ENCODE data around the gene VMP1. TPM values are rescaled to one million over a fixed set of nuclear protein-coding genes. Genes with fewer than 3 reads are reported as not detected.
"Not testable (repeated sequence)": the region's sequence is repeated elsewhere in the genome, so short reads cannot be mapped to it uniquely, and the experiment has no call there.

The VMP1 gene
- total and polyA plus RNA-seq, 2 of the 13 experiments (the other 11 are each of a cell fraction or from before 2014, with no cell fraction given), result 186 to 271 TPM

DNA sequence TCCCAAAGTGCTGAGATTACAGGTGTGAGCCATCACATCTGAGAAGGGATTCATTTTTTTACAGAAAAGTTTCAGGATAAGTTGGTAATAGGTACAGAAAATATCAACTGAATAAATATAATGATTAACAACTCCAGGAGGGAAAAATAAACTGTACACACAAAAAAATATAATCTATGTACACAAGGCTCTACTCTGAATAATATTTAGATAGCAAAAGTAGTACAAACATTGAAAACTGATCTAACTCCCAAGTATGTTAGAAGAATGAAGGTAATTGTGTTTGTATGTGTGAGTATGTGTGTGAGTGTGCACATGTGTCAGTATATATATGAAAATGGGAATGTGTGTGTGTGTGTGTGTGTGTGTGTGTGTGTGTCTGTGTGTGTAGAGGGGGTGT, 164.9 kb downstream of the VMP1 start:
- ATAC-seq, result no peak
- H3K9me3 ChIP-seq (ENCODE audit: low read length), result no peaks in the 10 kb centered on the region
- in situ Hi-C loops (cut with HindIII; ENCODE audit: extremely low pct_ligation_motif_present, low pct_unique_long_range_greater_than_20kb), result no loop called here

DNA sequence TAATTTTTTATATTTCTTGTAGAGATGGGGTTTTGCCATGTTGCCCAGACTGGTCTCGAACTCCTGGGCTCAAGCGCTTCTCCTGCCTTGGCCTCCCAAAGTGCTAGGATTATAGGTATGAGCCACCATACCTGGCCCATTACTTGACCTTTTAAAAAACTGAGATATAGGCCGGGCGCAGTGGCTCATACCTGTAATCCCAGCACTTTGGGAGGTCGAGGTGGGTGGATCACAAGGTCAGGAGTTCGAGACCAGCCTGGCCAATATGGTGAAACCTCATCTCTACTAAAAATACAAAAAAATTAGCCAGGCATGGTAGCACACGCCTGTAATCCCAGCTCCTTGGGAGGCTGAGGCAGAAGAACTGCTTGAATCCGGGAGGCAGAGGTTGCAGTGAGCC, 166.0 kb downstream of the VMP1 start:
- BruUV-seq (replicated peaks); FAIRE-seq; H3K79me2 ChIP-seq (ENCODE audit: insufficient read depth, low read length); POLR2A ChIA-PET; H3K27me3 ChIP-seq (ENCODE audit: control insufficient read depth in 1 of 2, insufficient read depth in 2 of 2, low read length in 2 of 2); H3K9ac ChIP-seq (ENCODE audit: insufficient read depth, low read depth, low read length); H4K20me1 ChIP-seq (ENCODE audit: insufficient read depth, low read length); ATAC-seq; H3K4me2 ChIP-seq (ENCODE audit: low read depth, low read length); in situ Hi-C loops (cut with HindIII; ENCODE audit: extremely low pct_ligation_motif_present, low pct_unique_long_range_greater_than_20kb); DNase-seq (ENCODE audit: low spot score); H2AFZ ChIP-seq (ENCODE audit: low read length); H3K27ac ChIP-seq (ENCODE audit: extremely low read length, insufficient read depth, low read length); H3K4me3 ChIP-seq (replicated peaks in 1 of 3; ENCODE audit: insufficient read depth in 1 of 3, low read depth in 2 of 3, low read length in 3 of 3); CTCF ChIA-PET (ENCODE audit: low intra/inter-chr PET ratio, low total read pairs); intact Hi-C loops (cut with micrococcal nuclease; ENCODE audit: unreplicated experiment); H3K9me3 ChIP-seq (ENCODE audit: low read length): not testable (repeated sequence)
- Histone ChIP-seq H3K4me1 (ENCODE audit: insufficient read depth, low read length) (0 out of 2 replicates have a peak, but pooled peaks cover 10% of the 10 kb centered on the region), H3K36me3 (replicated peaks in 1 of 2; ENCODE audit: control insufficient read depth in 1 of 2, insufficient read depth in 2 of 2, low read length in 2 of 2) (peaks cover 8 to 27% of the 10 kb centered on the region in 2 experiments)
- WGBS (ENCODE audit: low lambda C conversion rate), result 98% methylated on average over 8 of the region's 8 CpGs

More for the DNA sequence above, 164.9 kb downstream of the VMP1 start:
- DNase-seq (ENCODE audit: low spot score) (no peak), FAIRE-seq (no peak)
- intact Hi-C loops (cut with micrococcal nuclease; ENCODE audit: unreplicated experiment), result no loop called here
- Histone ChIP-seq H4K20me1 (ENCODE audit: insufficient read depth, low read length) (no peaks in the 10 kb centered on the region), H3K4me3 (replicated peaks in 1 of 3; ENCODE audit: insufficient read depth in 1 of 3, low read depth in 2 of 3, low read length in 3 of 3) (no peak overlapping the region), H3K4me1 (ENCODE audit: insufficient read depth, low read length) (0 out of 2 replicates have a peak, but pooled peaks cover 10% of the 10 kb centered on the region), H3K27ac (ENCODE audit: extremely low read length, insufficient read depth, low read length) (no peak overlapping the region), H3K4me2 (ENCODE audit: low read depth, low read length) (no peak overlapping the region), H3K9ac (ENCODE audit: insufficient read depth, low read depth, low read length) (no peak overlapping the region), H3K36me3 (replicated peaks in 1 of 2; ENCODE audit: control insufficient read depth in 1 of 2, insufficient read depth in 2 of 2, low read length in 2 of 2) (peaks cover 8 to 20% of the 10 kb centered on the region in 2 experiments), H2AFZ (ENCODE audit: low read length) (no peak overlapping the region), H3K79me2 (ENCODE audit: insufficient read depth, low read length) (no peaks in the 10 kb centered on the region), H3K27me3 (ENCODE audit: control insufficient read depth in 1 of 2, insufficient read depth in 2 of 2, low read length in 2 of 2) (no peaks in the 10 kb centered on the region)
- ChIA-PET CTCF (ENCODE audit: low intra/inter-chr PET ratio, low total read pairs) (no interaction called here), POLR2A (no interaction called here)
- TF ChIP-seq, protein P1, sequence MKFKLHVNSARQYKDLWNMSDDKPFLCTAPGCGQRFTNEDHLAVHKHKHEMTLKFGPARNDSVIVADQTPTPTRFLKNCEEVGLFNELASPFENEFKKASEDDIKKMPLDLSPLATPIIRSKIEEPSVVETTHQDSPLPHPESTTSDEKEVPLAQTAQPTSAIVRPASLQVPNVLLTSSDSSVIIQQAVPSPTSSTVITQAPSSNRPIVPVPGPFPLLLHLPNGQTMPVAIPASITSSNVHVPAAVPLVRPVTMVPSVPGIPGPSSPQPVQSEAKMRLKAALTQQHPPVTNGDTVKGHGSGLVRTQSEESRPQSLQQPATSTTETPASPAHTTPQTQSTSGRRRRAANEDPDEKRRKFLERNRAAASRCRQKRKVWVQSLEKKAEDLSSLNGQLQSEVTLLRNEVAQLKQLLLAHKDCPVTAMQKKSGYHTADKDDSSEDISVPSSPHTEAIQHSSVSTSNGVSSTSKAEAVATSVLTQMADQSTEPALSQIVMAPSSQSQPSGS (CRISPR knock-in tag; IDR thresholded peaks at IDR 0.05), result no peak
- TF ChIP-seq NR3C1 (CRISPR knock-in tag; IDR thresholded peaks at IDR 0.05) (no peak), ZNF543 (CRISPR knock-in tag; IDR thresholded peaks at IDR 0.05) (no peak)
- TF ChIP-seq, protein P2, sequence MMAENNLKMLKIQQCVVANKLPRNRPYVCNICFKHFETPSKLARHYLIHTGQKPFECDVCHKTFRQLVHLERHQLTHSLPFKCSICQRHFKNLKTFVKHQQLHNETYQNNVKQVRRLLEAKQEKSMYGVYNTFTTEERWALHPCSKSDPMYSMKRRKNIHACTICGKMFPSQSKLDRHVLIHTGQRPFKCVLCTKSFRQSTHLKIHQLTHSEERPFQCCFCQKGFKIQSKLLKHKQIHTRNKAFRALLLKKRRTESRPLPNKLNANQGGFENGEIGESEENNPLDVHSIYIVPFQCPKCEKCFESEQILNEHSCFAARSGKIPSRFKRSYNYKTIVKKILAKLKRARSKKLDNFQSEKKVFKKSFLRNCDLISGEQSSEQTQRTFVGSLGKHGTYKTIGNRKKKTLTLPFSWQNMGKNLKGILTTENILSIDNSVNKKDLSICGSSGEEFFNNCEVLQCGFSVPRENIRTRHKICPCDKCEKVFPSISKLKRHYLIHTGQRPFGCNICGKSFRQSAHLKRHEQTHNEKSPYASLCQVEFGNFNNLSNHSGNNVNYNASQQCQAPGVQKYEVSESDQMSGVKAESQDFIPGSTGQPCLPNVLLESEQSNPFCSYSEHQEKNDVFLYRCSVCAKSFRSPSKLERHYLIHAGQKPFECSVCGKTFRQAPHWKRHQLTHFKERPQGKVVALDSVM (CRISPR knock-in tag; IDR thresholded peaks at IDR 0.05), result 0 out of 2 replicates have a peak, but pooled peaks have one; percentile 16
- TF ChIP-seq, protein P3, sequence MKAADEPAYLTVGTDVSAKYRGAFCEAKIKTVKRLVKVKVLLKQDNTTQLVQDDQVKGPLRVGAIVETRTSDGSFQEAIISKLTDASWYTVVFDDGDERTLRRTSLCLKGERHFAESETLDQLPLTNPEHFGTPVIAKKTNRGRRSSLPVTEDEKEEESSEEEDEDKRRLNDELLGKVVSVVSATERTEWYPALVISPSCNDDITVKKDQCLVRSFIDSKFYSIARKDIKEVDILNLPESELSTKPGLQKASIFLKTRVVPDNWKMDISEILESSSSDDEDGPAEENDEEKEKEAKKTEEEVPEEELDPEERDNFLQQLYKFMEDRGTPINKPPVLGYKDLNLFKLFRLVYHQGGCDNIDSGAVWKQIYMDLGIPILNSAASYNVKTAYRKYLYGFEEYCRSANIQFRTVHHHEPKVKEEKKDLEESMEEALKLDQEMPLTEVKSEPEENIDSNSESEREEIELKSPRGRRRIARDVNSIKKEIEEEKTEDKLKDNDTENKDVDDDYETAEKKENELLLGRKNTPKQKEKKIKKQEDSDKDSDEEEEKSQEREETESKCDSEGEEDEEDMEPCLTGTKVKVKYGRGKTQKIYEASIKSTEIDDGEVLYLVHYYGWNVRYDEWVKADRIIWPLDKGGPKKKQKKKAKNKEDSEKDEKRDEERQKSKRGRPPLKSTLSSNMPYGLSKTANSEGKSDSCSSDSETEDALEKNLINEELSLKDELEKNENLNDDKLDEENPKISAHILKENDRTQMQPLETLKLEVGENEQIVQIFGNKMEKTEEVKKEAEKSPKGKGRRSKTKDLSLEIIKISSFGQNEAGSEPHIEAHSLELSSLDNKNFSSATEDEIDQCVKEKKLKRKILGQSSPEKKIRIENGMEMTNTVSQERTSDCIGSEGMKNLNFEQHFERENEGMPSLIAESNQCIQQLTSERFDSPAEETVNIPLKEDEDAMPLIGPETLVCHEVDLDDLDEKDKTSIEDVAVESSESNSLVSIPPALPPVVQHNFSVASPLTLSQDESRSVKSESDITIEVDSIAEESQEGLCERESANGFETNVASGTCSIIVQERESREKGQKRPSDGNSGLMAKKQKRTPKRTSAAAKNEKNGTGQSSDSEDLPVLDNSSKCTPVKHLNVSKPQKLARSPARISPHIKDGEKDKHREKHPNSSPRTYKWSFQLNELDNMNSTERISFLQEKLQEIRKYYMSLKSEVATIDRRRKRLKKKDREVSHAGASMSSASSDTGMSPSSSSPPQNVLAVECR (CRISPR knock-in tag; IDR thresholded peaks at IDR 0.05; ENCODE audit: borderline replicate concordance), result no peak
- BruUV-seq (replicated peaks), result no TSS peak
